ENCODE results near the gene TALDO1. TPM values are rescaled to one million over a fixed set of nuclear protein-coding genes. Genes with fewer than 3 reads are reported as not detected.

The TALDO1 gene
- total and polyA plus RNA-seq, 2 donors (not counting 1 experiment from before 2014, with no cell fraction given) = 136 to 150 TPM

GRCh38 chr11:812390-812789 is 65.1 kb downstream of the TALDO1 start:
- peaks cover 11% of the 10 kb centered on the region for H3K4me1 ChIP-seq (ENCODE audit: control insufficient read depth, extremely low read depth, insufficient read depth, low read length)
- no peak overlapping the region for H2AFZ ChIP-seq (ENCODE audit: low read length)
- DNase-seq (ENCODE audit: low read depth in 2 of 2) = no peak
- no peaks in the 10 kb centered on the region for H3K27me3 ChIP-seq (ENCODE audit: control insufficient read depth, insufficient read depth, low read length)
- no peak overlapping the region for H3K4me2 ChIP-seq (ENCODE audit: extremely low read depth, insufficient read depth, low read length)
- peaks cover 38% of the 10 kb centered on the region for H3K79me2 ChIP-seq (ENCODE audit: control insufficient read depth, insufficient read depth, low read length)
- no peak overlapping the region for H3K4me3 ChIP-seq (replicated peaks in 1 of 4; ENCODE audit: control extremely low read depth in 1 of 4, insufficient read depth in 1 of 4, low read depth in 3 of 4, low read length in 4 of 4)
- H3K9me3 ChIP-seq (ENCODE audit: control insufficient read depth, insufficient read depth, low read depth, low read length) = no peaks in the 10 kb centered on the region
- TF ChIP-seq CTCF (conservative IDR thresholded peaks at IDR 0.05 in 1 of 2, IDR thresholded peaks at IDR 0.05 in 1 of 2; ENCODE audit: low read depth in 1 of 2, low read length in 2 of 2) (no peak), EZH2 (IDR thresholded peaks at IDR 0.05; ENCODE audit: low read length, missing control alignments) (no peak)
- peaks cover 24% of the 10 kb centered on the region for H3K36me3 ChIP-seq (ENCODE audit: control insufficient read depth, insufficient read depth, low read length)
- no peaks in the 10 kb centered on the region for H4K20me1 ChIP-seq (ENCODE audit: control insufficient read depth, extremely low read depth, insufficient read depth, low read length)
- no peak overlapping the region for H3K27ac ChIP-seq (ENCODE audit: insufficient read depth, low read length)
- no peak overlapping the region for H3K9ac ChIP-seq (ENCODE audit: insufficient read depth, low read length)

GRCh38 chr11:813072-813455 is 65.8 kb downstream of the TALDO1 start:
- DNase-seq (ENCODE audit: low read depth in 2 of 2) = no peak

GRCh38 chr11:813456-814096 is 66.3 kb downstream of the TALDO1 start:
- Histone ChIP-seq H3K36me3 (ENCODE audit: control insufficient read depth, insufficient read depth, low read length) (peaks cover 24% of the 10 kb centered on the region), H2AFZ (ENCODE audit: low read length) (no peak overlapping the region), H3K27me3 (ENCODE audit: control insufficient read depth, insufficient read depth, low read length) (no peaks in the 10 kb centered on the region), H3K27ac (ENCODE audit: insufficient read depth, low read length) (no peak overlapping the region), H3K4me2 (ENCODE audit: extremely low read depth, insufficient read depth, low read length) (no peak overlapping the region), H3K4me3 (replicated peaks in 1 of 4; ENCODE audit: control extremely low read depth in 1 of 4, insufficient read depth in 1 of 4, low read depth in 3 of 4, low read length in 4 of 4) (no peak overlapping the region), H3K4me1 (ENCODE audit: control insufficient read depth, extremely low read depth, insufficient read depth, low read length) (peaks cover 12% of the 10 kb centered on the region), H3K79me2 (ENCODE audit: control insufficient read depth, insufficient read depth, low read length) (peaks cover 32% of the 10 kb centered on the region), H3K9me3 (ENCODE audit: control insufficient read depth, insufficient read depth, low read depth, low read length) (no peaks in the 10 kb centered on the region), H4K20me1 (ENCODE audit: control insufficient read depth, extremely low read depth, insufficient read depth, low read length) (no peaks in the 10 kb centered on the region), H3K9ac (ENCODE audit: insufficient read depth, low read length) (no peak overlapping the region)
- TF ChIP-seq CTCF (conservative IDR thresholded peaks at IDR 0.05 in 1 of 2, IDR thresholded peaks at IDR 0.05 in 1 of 2; ENCODE audit: low read depth in 1 of 2, low read length in 2 of 2) = no peak
- TF ChIP-seq EZH2 (IDR thresholded peaks at IDR 0.05; ENCODE audit: low read length, missing control alignments) = no peak
- no peak for DNase-seq (ENCODE audit: low read depth in 2 of 2)

More at GRCh38 chr11:813072-813455, 65.8 kb downstream of the TALDO1 start:
- Histone ChIP-seq H3K79me2 (ENCODE audit: control insufficient read depth, insufficient read depth, low read length) (peaks cover 36% of the 10 kb centered on the region), H3K9ac (ENCODE audit: insufficient read depth, low read length) (no peak overlapping the region), H3K27ac (ENCODE audit: insufficient read depth, low read length) (no peak overlapping the region), H3K4me3 (replicated peaks in 1 of 4; ENCODE audit: control extremely low read depth in 1 of 4, insufficient read depth in 1 of 4, low read depth in 3 of 4, low read length in 4 of 4) (no peak overlapping the region), H3K36me3 (ENCODE audit: control insufficient read depth, insufficient read depth, low read length) (peaks cover 24% of the 10 kb centered on the region), H3K4me2 (ENCODE audit: extremely low read depth, insufficient read depth, low read length) (no peak overlapping the region), H3K9me3 (ENCODE audit: control insufficient read depth, insufficient read depth, low read depth, low read length) (no peaks in the 10 kb centered on the region), H4K20me1 (ENCODE audit: control insufficient read depth, extremely low read depth, insufficient read depth, low read length) (no peaks in the 10 kb centered on the region), H3K4me1 (ENCODE audit: control insufficient read depth, extremely low read depth, insufficient read depth, low read length) (peaks cover 11% of the 10 kb centered on the region), H2AFZ (ENCODE audit: low read length) (no peak overlapping the region), H3K27me3 (ENCODE audit: control insufficient read depth, insufficient read depth, low read length) (no peaks in the 10 kb centered on the region)
- no peak for TF ChIP-seq CTCF (conservative IDR thresholded peaks at IDR 0.05 in 1 of 2, IDR thresholded peaks at IDR 0.05 in 1 of 2; ENCODE audit: low read depth in 1 of 2, low read length in 2 of 2)
- TF ChIP-seq EZH2 (IDR thresholded peaks at IDR 0.05; ENCODE audit: low read length, missing control alignments) = no peak

Other genes starting within 250 kb of the TALDO1 start
- 502 and 561 TPM in 2 replicates for gene RNH1, start 240.2 kb upstream of the TALDO1 start, total RNA-seq
- gene RNH1, start 240.2 kb upstream of the TALDO1 start, polyA plus RNA-seq = 102 and 140 TPM in 2 replicates
- gene HRAS, start 211.9 kb upstream of the TALDO1 start, total RNA-seq = 46.7 and 58.5 TPM in 2 replicates
- gene HRAS, start 211.9 kb upstream of the TALDO1 start, polyA plus RNA-seq = 51.7 and 69.3 TPM in 2 replicates
- 0.77 and 1.3 TPM in 2 replicates for gene LRRC56, start 209.9 kb upstream of the TALDO1 start, total RNA-seq
- 0.26 and 0.28 TPM in 2 replicates for gene LRRC56, start 209.9 kb upstream of the TALDO1 start, polyA plus RNA-seq
- 0.17 and 0.26 TPM in 2 replicates for gene LMNTD2, start 186.7 kb upstream of the TALDO1 start, total RNA-seq
- gene LMNTD2, start 186.7 kb upstream of the TALDO1 start, polyA plus RNA-seq = 0.05 and 0.08 TPM in 2 replicates
- gene RASSF7, start 186.5 kb upstream of the TALDO1 start, total RNA-seq = 1.5 and 2.8 TPM in 2 replicates
- 1.4 and 1.6 TPM in 2 replicates for gene RASSF7, start 186.5 kb upstream of the TALDO1 start, polyA plus RNA-seq
- gene PHRF1, start 171.0 kb upstream of the TALDO1 start, total RNA-seq = 16.8 and 18.7 TPM in 2 replicates
- gene PHRF1, start 171.0 kb upstream of the TALDO1 start, polyA plus RNA-seq = 5.9 and 9.7 TPM in 2 replicates
- 9.1 and 11.3 TPM in 2 replicates for gene IRF7, start 131.5 kb upstream of the TALDO1 start, total RNA-seq
- gene IRF7, start 131.5 kb upstream of the TALDO1 start, polyA plus RNA-seq = 1.3 and 1.6 TPM in 2 replicates
- gene CDHR5, start 122.5 kb upstream of the TALDO1 start, total RNA-seq = not detected in 2 replicates
- gene CDHR5, start 122.5 kb upstream of the TALDO1 start, polyA plus RNA-seq = not detected in 2 replicates
- not detected in 2 replicates for gene SCT, start 120.3 kb upstream of the TALDO1 start, total RNA-seq
- gene SCT, start 120.3 kb upstream of the TALDO1 start, polyA plus RNA-seq = not detected in 2 replicates
- 0.17 TPM in 1 of 2 replicates, not detected in the other for gene DRD4, start 110.2 kb upstream of the TALDO1 start, total RNA-seq
- gene DRD4, start 110.2 kb upstream of the TALDO1 start, polyA plus RNA-seq = not detected in 2 replicates
- 28.2 and 38.3 TPM in 2 replicates for gene DEAF1, start 52.2 kb upstream of the TALDO1 start, total RNA-seq
- 9.7 and 14.4 TPM in 2 replicates for gene DEAF1, start 52.2 kb upstream of the TALDO1 start, polyA plus RNA-seq
- gene TMEM80, start 51.6 kb upstream of the TALDO1 start, total RNA-seq = 7.4 and 10.6 TPM in 2 replicates
- gene TMEM80, start 51.6 kb upstream of the TALDO1 start, polyA plus RNA-seq = 8.0 and 15.3 TPM in 2 replicates
- 24.1 and 54.2 TPM in 2 replicates for gene EPS8L2, start 41.2 kb upstream of the TALDO1 start, total RNA-seq
- 17.0 and 18.4 TPM in 2 replicates for gene EPS8L2, start 41.2 kb upstream of the TALDO1 start, polyA plus RNA-seq
- gene GATD1, start 30.0 kb downstream of the TALDO1 start, total RNA-seq = 19.0 and 20.3 TPM in 2 replicates
- 13.9 and 14.7 TPM in 2 replicates for gene GATD1, start 30.0 kb downstream of the TALDO1 start, polyA plus RNA-seq
- 0.26 and 1.3 TPM in 2 replicates for gene CEND1, start 42.6 kb downstream of the TALDO1 start, total RNA-seq
- gene CEND1, start 42.6 kb downstream of the TALDO1 start, polyA plus RNA-seq = 0.25 and 0.71 TPM in 2 replicates
- gene SLC25A22, start 50.8 kb downstream of the TALDO1 start, total RNA-seq = 8.0 and 9.9 TPM in 2 replicates
- 10.4 and 19.9 TPM in 2 replicates for gene SLC25A22, start 50.8 kb downstream of the TALDO1 start, polyA plus RNA-seq
- gene PIDD1, start 57.8 kb downstream of the TALDO1 start, total RNA-seq = 7.4 and 14.2 TPM in 2 replicates
- 2.2 and 3.8 TPM in 2 replicates for gene PIDD1, start 57.8 kb downstream of the TALDO1 start, polyA plus RNA-seq
- 282 and 294 TPM in 2 replicates for gene RPLP2, start 62.5 kb downstream of the TALDO1 start, total RNA-seq
- 741 and 904 TPM in 2 replicates for gene RPLP2, start 62.5 kb downstream of the TALDO1 start, polyA plus RNA-seq
- gene PNPLA2, start 71.5 kb downstream of the TALDO1 start, total RNA-seq = 16.2 and 33.9 TPM in 2 replicates
- gene PNPLA2, start 71.5 kb downstream of the TALDO1 start, polyA plus RNA-seq = 16.2 and 17.0 TPM in 2 replicates
- 0.66 and 1.0 TPM in 2 replicates for gene CRACR2B, start 80.5 kb downstream of the TALDO1 start, total RNA-seq
- gene CRACR2B, start 80.5 kb downstream of the TALDO1 start, polyA plus RNA-seq = 0.11 and 0.82 TPM in 2 replicates
- 408 and 547 TPM in 2 replicates for gene CD151, start 85.5 kb downstream of the TALDO1 start, total RNA-seq
- 711 and 748 TPM in 2 replicates for gene CD151, start 85.5 kb downstream of the TALDO1 start, polyA plus RNA-seq
- 106 and 196 TPM in 2 replicates for gene POLR2L, start 95.1 kb downstream of the TALDO1 start, total RNA-seq
- 181 and 317 TPM in 2 replicates for gene POLR2L, start 95.1 kb downstream of the TALDO1 start, polyA plus RNA-seq
- 133 and 191 TPM in 2 replicates for gene TSPAN4, start 95.4 kb downstream of the TALDO1 start, total RNA-seq
- 102 and 133 TPM in 2 replicates for gene TSPAN4, start 95.4 kb downstream of the TALDO1 start, polyA plus RNA-seq
- 49.6 and 54.3 TPM in 2 replicates for gene CHID1, start 163.3 kb downstream of the TALDO1 start, total RNA-seq
- 59.9 and 68.4 TPM in 2 replicates for gene CHID1, start 163.3 kb downstream of the TALDO1 start, polyA plus RNA-seq
- 19.8 and 21.6 TPM in 2 replicates for gene AP2A2, start 178.4 kb downstream of the TALDO1 start, total RNA-seq
- 46.1 and 65.6 TPM in 2 replicates for gene AP2A2, start 178.4 kb downstream of the TALDO1 start, polyA plus RNA-seq